ENCODE data around the gene CELF5.

DNA sequence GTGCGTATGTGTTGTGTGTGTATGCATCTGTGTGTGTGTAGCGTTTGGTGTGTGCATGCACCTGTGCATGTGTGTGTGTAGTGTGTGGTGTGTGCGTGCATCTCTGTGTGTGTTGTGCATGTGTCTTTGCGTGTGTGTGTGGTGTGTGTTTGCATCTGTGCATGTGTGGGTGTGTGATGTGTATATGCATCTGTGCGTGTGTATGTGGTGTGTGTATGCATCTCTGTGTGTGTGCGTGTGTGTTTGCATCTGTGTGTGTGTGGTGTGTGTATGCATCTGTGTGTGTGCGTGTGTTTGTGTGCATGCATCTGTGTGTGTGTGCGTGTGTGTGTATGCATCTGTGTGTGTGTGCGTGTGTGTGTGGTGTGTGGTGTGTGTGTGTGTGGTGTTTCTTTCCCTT is 20.6 kb downstream of the CELF5 start:
- TF ChIP-seq POLR2AphosphoS5 (IDR thresholded peaks at IDR 0.05) (no peak), POLR2A (IDR thresholded peaks at IDR 0.05) (no peak)
- TF ChIP-seq, protein P1, sequence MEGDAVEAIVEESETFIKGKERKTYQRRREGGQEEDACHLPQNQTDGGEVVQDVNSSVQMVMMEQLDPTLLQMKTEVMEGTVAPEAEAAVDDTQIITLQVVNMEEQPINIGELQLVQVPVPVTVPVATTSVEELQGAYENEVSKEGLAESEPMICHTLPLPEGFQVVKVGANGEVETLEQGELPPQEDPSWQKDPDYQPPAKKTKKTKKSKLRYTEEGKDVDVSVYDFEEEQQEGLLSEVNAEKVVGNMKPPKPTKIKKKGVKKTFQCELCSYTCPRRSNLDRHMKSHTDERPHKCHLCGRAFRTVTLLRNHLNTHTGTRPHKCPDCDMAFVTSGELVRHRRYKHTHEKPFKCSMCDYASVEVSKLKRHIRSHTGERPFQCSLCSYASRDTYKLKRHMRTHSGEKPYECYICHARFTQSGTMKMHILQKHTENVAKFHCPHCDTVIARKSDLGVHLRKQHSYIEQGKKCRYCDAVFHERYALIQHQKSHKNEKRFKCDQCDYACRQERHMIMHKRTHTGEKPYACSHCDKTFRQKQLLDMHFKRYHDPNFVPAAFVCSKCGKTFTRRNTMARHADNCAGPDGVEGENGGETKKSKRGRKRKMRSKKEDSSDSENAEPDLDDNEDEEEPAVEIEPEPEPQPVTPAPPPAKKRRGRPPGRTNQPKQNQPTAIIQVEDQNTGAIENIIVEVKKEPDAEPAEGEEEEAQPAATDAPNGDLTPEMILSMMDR (IDR thresholded peaks at IDR 0.05): no peak

Measured in sigmoid colon (tissue), 4 donors.